ENCODE data around the gene DUS2. TPM values are rescaled to one million over a fixed set of nuclear protein-coding genes. Genes with fewer than 3 reads are reported as not detected.

Gene DUS2
- total and polyA plus RNA-seq, 2 of the 8 experiments (the other 6 are each of a cell fraction or from before 2014, with no cell fraction given) = 17.2 to 27.0 TPM

- no peaks in the 10 kb centered on the region for H3K27me3 ChIP-seq (replicated peaks in 1 of 4; ENCODE audit: control insufficient read depth in 3 of 4, extremely low read depth in 1 of 4, insufficient read depth in 3 of 4, low read length in 3 of 4)
- no peak for TF ChIP-seq CBX8 (IDR thresholded peaks at IDR 0.05; ENCODE audit: borderline replicate concordance, low read depth, low read length)
- TF ChIP-seq, protein P1, sequence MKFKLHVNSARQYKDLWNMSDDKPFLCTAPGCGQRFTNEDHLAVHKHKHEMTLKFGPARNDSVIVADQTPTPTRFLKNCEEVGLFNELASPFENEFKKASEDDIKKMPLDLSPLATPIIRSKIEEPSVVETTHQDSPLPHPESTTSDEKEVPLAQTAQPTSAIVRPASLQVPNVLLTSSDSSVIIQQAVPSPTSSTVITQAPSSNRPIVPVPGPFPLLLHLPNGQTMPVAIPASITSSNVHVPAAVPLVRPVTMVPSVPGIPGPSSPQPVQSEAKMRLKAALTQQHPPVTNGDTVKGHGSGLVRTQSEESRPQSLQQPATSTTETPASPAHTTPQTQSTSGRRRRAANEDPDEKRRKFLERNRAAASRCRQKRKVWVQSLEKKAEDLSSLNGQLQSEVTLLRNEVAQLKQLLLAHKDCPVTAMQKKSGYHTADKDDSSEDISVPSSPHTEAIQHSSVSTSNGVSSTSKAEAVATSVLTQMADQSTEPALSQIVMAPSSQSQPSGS (IDR thresholded peaks at IDR 0.05; ENCODE audit: low read length) = no peak
- H3K56ac ChIP-seq (replicated peaks; ENCODE audit: insufficient read length, low read depth, low read length) = no peak overlapping the region
- no peak overlapping the region for H2BK5ac ChIP-seq (ENCODE audit: low read depth, low read length)
- no peak overlapping the region for H2BK15ac ChIP-seq (ENCODE audit: low read length)
- H3K79me2 ChIP-seq (ENCODE audit: control insufficient read depth in 1 of 2, insufficient read depth in 2 of 2, low read length in 2 of 2) = no peaks in the 10 kb centered on the region
- H3K23me2 ChIP-seq (ENCODE audit: low read depth, low read length) = no peaks in the 10 kb centered on the region
- no peaks in the 10 kb centered on the region; the same call in none of the 2 replicates for H3K79me1 ChIP-seq (ENCODE audit: low read depth, low read length)
- no peak overlapping the region for H4K8ac ChIP-seq (ENCODE audit: extremely low read depth, insufficient read depth, low read length)
- H3K9me3 ChIP-seq (ENCODE audit: insufficient read depth in 2 of 2, low read depth in 1 of 2, low read length in 1 of 2) = no peaks in the 10 kb centered on the region
- no peak overlapping the region for H2BK12ac ChIP-seq (ENCODE audit: low read depth, low read length)
- no peak for DNase-seq (ENCODE audit: low read depth in 1 of 2, low spot score in 2 of 2)
- H3K18ac ChIP-seq (ENCODE audit: extremely low read depth, low read length) = no peak overlapping the region
- H4K5ac ChIP-seq (ENCODE audit: insufficient read length, low read depth, low read length) = no peak overlapping the region
- H4K91ac ChIP-seq (replicated peaks; ENCODE audit: insufficient read length, low read length) = no peak overlapping the region
- H2BK20ac ChIP-seq (ENCODE audit: low read length) = no peak overlapping the region
- H3K4me2 ChIP-seq (ENCODE audit: insufficient read depth in 1 of 2, low read depth in 2 of 2, low read length in 2 of 2) = no peak overlapping the region
- ChIA-PET POLR2A (ENCODE audit: partially characterized antibody) (interaction anchor here (0.5 to 1.2 kb wide), 3 partner anchors 11 to 145 kb away, joined by 3 to 4 read pairs (median 3); no protein-coding TSS in a partner anchor), CTCF (ENCODE audit: partially characterized antibody) (interaction anchor here (1.0 to 1.4 kb wide), 3 partner anchors 9 to 39 kb away, joined by 3 to 10 read pairs (median 3); no protein-coding TSS in a partner anchor)
- no peak overlapping the region for H3K9ac ChIP-seq (replicated peaks in 1 of 4; ENCODE audit: extremely low read depth in 1 of 4, low read depth in 3 of 4, low read length in 3 of 4)
- no peak overlapping the region for H3K14ac ChIP-seq (ENCODE audit: insufficient read length)
- no peak for FAIRE-seq
- no peak overlapping the region for H3K4ac ChIP-seq (replicated peaks; ENCODE audit: insufficient read length, low read depth, low read length)
- no peak overlapping the region for H2AK5ac ChIP-seq (ENCODE audit: low read depth, low read length)
- H3K23ac ChIP-seq (ENCODE audit: insufficient read length) = no peak overlapping the region
- no peak overlapping the region for H2BK120ac ChIP-seq (replicated peaks; ENCODE audit: low read depth, low read length)
- H3K27ac ChIP-seq (ENCODE audit: low read depth, low read length) = no peak overlapping the region
- H3K36me3 ChIP-seq (ENCODE audit: control insufficient read depth in 2 of 4, insufficient read depth in 4 of 4, low read length in 3 of 4) = peaks cover under 1 to 5% (median 3%) of the 10 kb centered on the region in 4 experiments; a peak in 5 of 8 replicates
- no peak overlapping the region for H2AFZ ChIP-seq (ENCODE audit: low read length)
- H4K20me1 ChIP-seq (replicated peaks in 1 of 2; ENCODE audit: control insufficient read depth in 1 of 2, insufficient read depth in 2 of 2, low read length in 2 of 2) = no peaks in the 10 kb centered on the region
- H3K4me1 ChIP-seq (replicated peaks in 1 of 4; ENCODE audit: control insufficient read depth in 3 of 4, insufficient read depth in 4 of 4, low read length in 3 of 4) = no peaks in the 10 kb centered on the region
- WGBS, 2 experiments (ENCODE audit: extremely low coverage in 1 of 2, insufficient coverage in 1 of 2, insufficient read length in 1 of 2, insufficient replicate concordance in 2 of 2, low coverage in 1 of 2, low lambda C conversion rate in 2 of 2, missing lambda C conversion rate in 1 of 2) = 100% methylated on average over 2 of the region's 2 CpGs; no CpG with 5 or more reads in 1 of the 2 experiments
- H3K4me3 ChIP-seq (ENCODE audit: extremely low read depth in 1 of 4, insufficient read depth in 2 of 4, low read depth in 3 of 4, low read length in 4 of 4) = no peak overlapping the region
These were observed 10.0 kb downstream of the DUS2 start for GRCh38 chr16:68033101-68033500.

Measured in H1 (cell line).